WTC11 (cell line): ENCODE measurements around the gene LMCD1. TPM values are rescaled to one million over a fixed set of nuclear protein-coding genes. Genes with fewer than 3 reads are reported as not detected.

Experiments used
- ATAC-seq: fragments of 200-7000 bp; cut with Tn5 transposase; 2 replicates; pipeline ENCODE4 v1.10.0; 2021; ENCODE audit warnings: mild to moderate bottlenecking, moderate library complexity
- CTCF ChIA-PET: fragments of 300-600 bp; sonication (Branson Sonifier 250); formaldehyde crosslinking; loops from one replicate; lab custom pipeline; 2021; ENCODE audit warnings: antibody characterized with exemption; lab: Charles Lee
- POLR2A ChIA-PET: fragments of 350-600 bp; sonication (Branson Sonifier 250); formaldehyde crosslinking; loops from one replicate; lab custom pipeline; 2021; ENCODE audit warnings: antibody characterized with exemption; lab: Charles Lee
- DNase-seq: peaks from one replicate; pipeline ENCODE4 v3.0.0; 2021; ENCODE audit warnings: low spot score
- H3K27ac Mint-ChIP-seq: 2 replicates; pipeline ENCODE4 v1.8.0; 2021; ENCODE audit warnings: mixed read lengths
- H3K27me3 Mint-ChIP-seq: 2 replicates; pipeline ENCODE4 v1.8.0; 2021; ENCODE audit warnings: low read depth, mild to moderate bottlenecking, moderate library complexity, mixed read lengths
- H3K36me3 Mint-ChIP-seq: 2 replicates; pipeline ENCODE4 v1.8.0; 2021; ENCODE audit warnings: mixed read lengths
- H3K4me1 Mint-ChIP-seq: 2 replicates; pipeline ENCODE4 v1.8.0; 2022; ENCODE audit warnings: mixed read lengths
- H3K4me3 Mint-ChIP-seq: 2 replicates; pipeline ENCODE4 v1.8.0; 2021; ENCODE audit warnings: mild to moderate bottlenecking, moderate library complexity, mixed read lengths
- H3K9me3 Mint-ChIP-seq: 2 replicates; pipeline ENCODE4 v1.8.0; 2021; ENCODE audit warnings: mixed read lengths
- CREB1 ChIP-seq: sonication (generic); formaldehyde crosslinking; IDR thresholded peaks from 2 replicates; pipeline ENCODE4 v1.8.0; 2023; ENCODE audit warnings: mild to moderate bottlenecking, missing genetic modification reagents
- ESRRA ChIP-seq: sonication (generic); formaldehyde crosslinking; IDR thresholded peaks from 2 replicates; pipeline ENCODE4 v1.8.1; 2022; ENCODE audit warnings: mild to moderate bottlenecking, missing genetic modification reagents, borderline replicate concordance
- FOXK1 ChIP-seq: sonication (generic); formaldehyde crosslinking; IDR thresholded peaks from 2 replicates; pipeline ENCODE4 v1.8.0; 2022; ENCODE audit warnings: mild to moderate bottlenecking, moderate library complexity, missing genetic modification reagents
- JUN ChIP-seq: sonication (generic); formaldehyde crosslinking; IDR thresholded peaks from 2 replicates; pipeline ENCODE4 v1.8.0; 2023; ENCODE audit warnings: mild to moderate bottlenecking, missing genetic modification reagents
- KAT7 ChIP-seq: sonication (generic); formaldehyde crosslinking; IDR thresholded peaks from 2 replicates; pipeline ENCODE4 v1.8.1; 2023; ENCODE audit warnings: missing genetic modification reagents, mild to moderate bottlenecking, borderline replicate concordance
- TCF7 ChIP-seq: sonication (generic); formaldehyde crosslinking; IDR thresholded peaks from 2 replicates; pipeline ENCODE4 v1.8.0; 2022; ENCODE audit warnings: mild to moderate bottlenecking, low read depth, missing genetic modification reagents, moderate library complexity
- ZBTB21 ChIP-seq: sonication (generic); formaldehyde crosslinking; IDR thresholded peaks from 2 replicates; pipeline ENCODE4 v1.8.1; 2023; ENCODE audit warnings: mild to moderate bottlenecking, missing genetic modification reagents, borderline replicate concordance
- ZNF232 ChIP-seq: sonication (generic); formaldehyde crosslinking; IDR thresholded peaks from 2 replicates; pipeline ENCODE4 v1.8.0; 2022; ENCODE audit warnings: mild to moderate bottlenecking, missing genetic modification reagents
- ZNF317 ChIP-seq: sonication (generic); formaldehyde crosslinking; IDR thresholded peaks from 2 replicates; pipeline ENCODE4 v1.8.1; 2023; ENCODE audit warnings: low read depth, mild to moderate bottlenecking, moderate library complexity, missing genetic modification reagents, borderline replicate concordance
- ZNF423 ChIP-seq: fragments of 250-450 bp; sonication (Bioruptor Pico); IDR thresholded peaks from 2 replicates; pipeline ENCODE4 v2.1.2; 2022; ENCODE audit warnings: mild to moderate bottlenecking, moderate library complexity
- total RNA-seq: library from RNA; stranded (reverse); gene quantifications from 3 replicates; pipeline ENCODE4 v1.2.3, GENCODE V29; 2021
- TF ChIP-seq, protein P1 (sequence below): fragments of 250-450 bp; sonication (Bioruptor Pico); IDR thresholded peaks from 2 replicates; pipeline ENCODE4 v1.9.0; 2021; ENCODE audit warnings: moderate library complexity, mild to moderate bottlenecking, inconsistent platforms, borderline replicate concordance
- TF ChIP-seq, protein P2 (sequence below): sonication (generic); formaldehyde crosslinking; IDR thresholded peaks from 2 replicates; pipeline ENCODE4 v1.8.1; 2022; ENCODE audit warnings: missing genetic modification reagents, borderline replicate concordance
- TF ChIP-seq, protein P3 (sequence below): sonication (generic); formaldehyde crosslinking; IDR thresholded peaks from 2 replicates; pipeline ENCODE4 v1.8.1; 2023; ENCODE audit warnings: mild to moderate bottlenecking, missing genetic modification reagents, moderate library complexity
- TF ChIP-seq, protein P4 (sequence below): fragments of 250-450 bp; sonication (Bioruptor Pico); IDR thresholded peaks from 2 replicates; pipeline ENCODE4 v1.9.0; 2021; ENCODE audit warnings: mild to moderate bottlenecking
- TF ChIP-seq, protein P5 (sequence below): sonication (generic); formaldehyde crosslinking; IDR thresholded peaks from 2 replicates; pipeline ENCODE4 v1.8.0; 2023; ENCODE audit warnings: missing genetic modification reagents, mild to moderate bottlenecking, borderline replicate concordance
- TF ChIP-seq, protein P6 (sequence below): sonication (generic); formaldehyde crosslinking; IDR thresholded peaks from 2 replicates; pipeline ENCODE4 v1.8.0; 2022; ENCODE audit warnings: mild to moderate bottlenecking, missing genetic modification reagents
- TF ChIP-seq, protein P7 (sequence below): sonication (generic); formaldehyde crosslinking; IDR thresholded peaks from 2 replicates; pipeline ENCODE4 v1.8.1; 2022; ENCODE audit warnings: low read depth, missing genetic modification reagents, borderline replicate concordance
- TF ChIP-seq, protein P8 (sequence below): sonication (generic); formaldehyde crosslinking; conservative IDR thresholded peaks from 2 replicates; pipeline ENCODE4 v1.8.1; 2023; ENCODE audit warnings: mild to moderate bottlenecking, low read depth, missing genetic modification reagents, moderate library complexity

Gene LMCD1
- total RNA-seq, 1 experiment from 2014 or later: 12.5 TPM

DNA sequence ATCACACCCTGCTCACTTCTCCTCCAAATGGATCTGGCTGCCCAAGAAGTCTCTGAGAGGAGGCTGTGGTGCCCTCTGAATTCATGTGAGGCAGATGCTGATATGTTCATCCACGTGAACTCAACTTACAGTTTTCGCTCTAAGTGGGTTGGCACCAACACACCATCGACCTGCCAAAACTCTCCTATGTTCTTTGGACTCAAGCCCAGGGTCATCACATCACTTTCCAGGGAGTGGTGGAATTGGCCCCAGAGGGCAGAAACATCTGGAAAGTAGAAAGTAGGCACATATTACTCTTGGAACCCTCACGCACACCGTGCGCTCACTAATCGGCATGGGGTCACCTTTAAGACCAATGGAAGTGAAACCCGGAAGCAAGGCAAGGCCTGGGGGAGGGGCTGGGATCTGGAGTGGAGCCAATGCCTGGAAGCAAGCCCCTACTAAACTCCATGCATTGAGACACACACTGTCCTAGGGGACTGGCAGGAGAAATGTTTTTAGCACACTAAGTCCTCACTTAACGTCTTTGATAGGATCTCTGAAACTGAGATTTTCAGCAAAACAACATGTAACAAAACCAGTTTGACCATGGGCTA is 101.6 kb downstream of the LMCD1 start:
- ATAC-seq (no peak; the same call in 1 of the 2 replicates), DNase-seq (no peak)
- ChIA-PET POLR2A (no interaction called here), CTCF (no interaction called here)
- peaks cover 3% of the 10 kb centered on the region; the same call in 1 of the 2 replicates for H3K36me3 Mint-ChIP-seq
- H3K27me3 Mint-ChIP-seq: no peaks in the 10 kb centered on the region
- H3K27ac Mint-ChIP-seq: no peak overlapping the region
- peaks cover 6% of the 10 kb centered on the region; the same call in 1 of the 2 replicates for H3K9me3 Mint-ChIP-seq
- no peak overlapping the region for H3K4me3 Mint-ChIP-seq
- H3K4me1 Mint-ChIP-seq: peaks cover 7% of the 10 kb centered on the region
- TF ChIP-seq FOXK1 (CRISPR knock-in tag): no peak
- TF ChIP-seq, protein P1, sequence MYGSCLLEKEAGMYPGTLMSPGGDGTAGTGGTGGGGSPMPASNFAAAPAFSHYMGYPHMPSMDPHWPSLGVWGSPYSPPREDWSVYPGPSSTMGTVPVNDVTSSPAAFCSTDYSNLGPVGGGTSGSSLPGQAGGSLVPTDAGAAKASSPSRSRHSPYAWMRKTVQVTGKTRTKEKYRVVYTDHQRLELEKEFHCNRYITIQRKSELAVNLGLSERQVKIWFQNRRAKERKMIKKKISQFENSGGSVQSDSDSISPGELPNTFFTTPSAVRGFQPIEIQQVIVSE (CRISPR knock-in tag): no peak
- TF ChIP-seq, protein P2, sequence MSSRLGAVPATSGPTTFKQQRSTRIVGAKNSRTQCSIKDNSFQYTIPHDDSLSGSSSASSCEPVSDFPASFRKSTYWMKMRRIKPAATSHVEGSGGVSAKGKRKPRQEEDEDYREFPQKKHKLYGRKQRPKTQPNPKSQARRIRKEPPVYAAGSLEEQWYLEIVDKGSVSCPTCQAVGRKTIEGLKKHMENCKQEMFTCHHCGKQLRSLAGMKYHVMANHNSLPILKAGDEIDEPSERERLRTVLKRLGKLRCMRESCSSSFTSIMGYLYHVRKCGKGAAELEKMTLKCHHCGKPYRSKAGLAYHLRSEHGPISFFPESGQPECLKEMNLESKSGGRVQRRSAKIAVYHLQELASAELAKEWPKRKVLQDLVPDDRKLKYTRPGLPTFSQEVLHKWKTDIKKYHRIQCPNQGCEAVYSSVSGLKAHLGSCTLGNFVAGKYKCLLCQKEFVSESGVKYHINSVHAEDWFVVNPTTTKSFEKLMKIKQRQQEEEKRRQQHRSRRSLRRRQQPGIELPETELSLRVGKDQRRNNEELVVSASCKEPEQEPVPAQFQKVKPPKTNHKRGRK (CRISPR knock-in tag): no peak
- TF ChIP-seq, protein P3, sequence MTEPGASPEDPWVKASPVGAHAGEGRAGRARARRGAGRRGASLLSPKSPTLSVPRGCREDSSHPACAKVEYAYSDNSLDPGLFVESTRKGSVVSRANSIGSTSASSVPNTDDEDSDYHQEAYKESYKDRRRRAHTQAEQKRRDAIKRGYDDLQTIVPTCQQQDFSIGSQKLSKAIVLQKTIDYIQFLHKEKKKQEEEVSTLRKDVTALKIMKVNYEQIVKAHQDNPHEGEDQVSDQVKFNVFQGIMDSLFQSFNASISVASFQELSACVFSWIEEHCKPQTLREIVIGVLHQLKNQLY (CRISPR knock-in tag): no peak
- TF ChIP-seq CREB1 (CRISPR knock-in tag): no peak
- TF ChIP-seq KAT7: no peak
- TF ChIP-seq TCF7 (CRISPR knock-in tag): no peak
- TF ChIP-seq ZNF317 (CRISPR knock-in tag): no peak
- TF ChIP-seq, protein P4, sequence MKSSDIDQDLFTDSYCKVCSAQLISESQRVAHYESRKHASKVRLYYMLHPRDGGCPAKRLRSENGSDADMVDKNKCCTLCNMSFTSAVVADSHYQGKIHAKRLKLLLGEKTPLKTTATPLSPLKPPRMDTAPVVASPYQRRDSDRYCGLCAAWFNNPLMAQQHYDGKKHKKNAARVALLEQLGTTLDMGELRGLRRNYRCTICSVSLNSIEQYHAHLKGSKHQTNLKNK (CRISPR knock-in tag): no peak
- TF ChIP-seq, protein P5, sequence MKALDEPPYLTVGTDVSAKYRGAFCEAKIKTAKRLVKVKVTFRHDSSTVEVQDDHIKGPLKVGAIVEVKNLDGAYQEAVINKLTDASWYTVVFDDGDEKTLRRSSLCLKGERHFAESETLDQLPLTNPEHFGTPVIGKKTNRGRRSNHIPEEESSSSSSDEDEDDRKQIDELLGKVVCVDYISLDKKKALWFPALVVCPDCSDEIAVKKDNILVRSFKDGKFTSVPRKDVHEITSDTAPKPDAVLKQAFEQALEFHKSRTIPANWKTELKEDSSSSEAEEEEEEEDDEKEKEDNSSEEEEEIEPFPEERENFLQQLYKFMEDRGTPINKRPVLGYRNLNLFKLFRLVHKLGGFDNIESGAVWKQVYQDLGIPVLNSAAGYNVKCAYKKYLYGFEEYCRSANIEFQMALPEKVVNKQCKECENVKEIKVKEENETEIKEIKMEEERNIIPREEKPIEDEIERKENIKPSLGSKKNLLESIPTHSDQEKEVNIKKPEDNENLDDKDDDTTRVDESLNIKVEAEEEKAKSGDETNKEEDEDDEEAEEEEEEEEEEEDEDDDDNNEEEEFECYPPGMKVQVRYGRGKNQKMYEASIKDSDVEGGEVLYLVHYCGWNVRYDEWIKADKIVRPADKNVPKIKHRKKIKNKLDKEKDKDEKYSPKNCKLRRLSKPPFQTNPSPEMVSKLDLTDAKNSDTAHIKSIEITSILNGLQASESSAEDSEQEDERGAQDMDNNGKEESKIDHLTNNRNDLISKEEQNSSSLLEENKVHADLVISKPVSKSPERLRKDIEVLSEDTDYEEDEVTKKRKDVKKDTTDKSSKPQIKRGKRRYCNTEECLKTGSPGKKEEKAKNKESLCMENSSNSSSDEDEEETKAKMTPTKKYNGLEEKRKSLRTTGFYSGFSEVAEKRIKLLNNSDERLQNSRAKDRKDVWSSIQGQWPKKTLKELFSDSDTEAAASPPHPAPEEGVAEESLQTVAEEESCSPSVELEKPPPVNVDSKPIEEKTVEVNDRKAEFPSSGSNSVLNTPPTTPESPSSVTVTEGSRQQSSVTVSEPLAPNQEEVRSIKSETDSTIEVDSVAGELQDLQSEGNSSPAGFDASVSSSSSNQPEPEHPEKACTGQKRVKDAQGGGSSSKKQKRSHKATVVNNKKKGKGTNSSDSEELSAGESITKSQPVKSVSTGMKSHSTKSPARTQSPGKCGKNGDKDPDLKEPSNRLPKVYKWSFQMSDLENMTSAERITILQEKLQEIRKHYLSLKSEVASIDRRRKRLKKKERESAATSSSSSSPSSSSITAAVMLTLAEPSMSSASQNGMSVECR (CRISPR knock-in tag): no peak
- TF ChIP-seq ZBTB21 (CRISPR knock-in tag): no peak
- TF ChIP-seq, protein P6, sequence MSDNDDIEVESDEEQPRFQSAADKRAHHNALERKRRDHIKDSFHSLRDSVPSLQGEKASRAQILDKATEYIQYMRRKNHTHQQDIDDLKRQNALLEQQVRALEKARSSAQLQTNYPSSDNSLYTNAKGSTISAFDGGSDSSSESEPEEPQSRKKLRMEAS (CRISPR knock-in tag): no peak
- no peak for TF ChIP-seq ZNF232 (CRISPR knock-in tag)

DNA sequence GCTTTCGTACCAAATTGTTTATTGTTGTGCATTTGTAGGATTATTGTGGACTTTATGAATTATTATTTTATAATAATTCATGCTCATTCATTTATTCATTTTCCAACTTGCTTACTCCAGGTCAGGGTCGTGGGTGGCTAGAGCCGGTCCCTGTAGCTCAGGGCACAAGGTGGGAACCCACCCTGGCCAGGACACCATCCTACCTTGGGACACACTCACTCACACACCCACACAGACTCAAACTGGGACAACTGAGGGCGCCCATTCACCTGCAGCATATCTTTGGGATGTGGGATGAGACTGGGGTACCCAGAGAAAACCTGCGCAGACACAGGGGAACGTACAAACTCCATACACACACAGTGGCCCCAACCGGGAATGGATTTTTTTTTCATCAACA is 102.4 kb downstream of the LMCD1 start:
- ATAC-seq: no peak
- no peaks in the 10 kb centered on the region for H3K27me3 Mint-ChIP-seq
- peaks cover 6% of the 10 kb centered on the region; the same call in 1 of the 2 replicates for H3K9me3 Mint-ChIP-seq
- no peak for DNase-seq
- H3K27ac Mint-ChIP-seq: no peak overlapping the region
- ChIA-PET CTCF (no interaction called here), POLR2A (no interaction called here)
- peaks cover 3% of the 10 kb centered on the region; the same call in 1 of the 2 replicates for H3K36me3 Mint-ChIP-seq
- peaks cover 7% of the 10 kb centered on the region for H3K4me1 Mint-ChIP-seq
- no peak overlapping the region for H3K4me3 Mint-ChIP-seq
- TF ChIP-seq, protein P6 (CRISPR knock-in tag): no peak
- TF ChIP-seq JUN (CRISPR knock-in tag) (no peak), ZNF423 (CRISPR knock-in tag) (no peak), FOXK1 (CRISPR knock-in tag) (no peak), ESRRA (CRISPR knock-in tag) (no peak)
- TF ChIP-seq, protein P7, sequence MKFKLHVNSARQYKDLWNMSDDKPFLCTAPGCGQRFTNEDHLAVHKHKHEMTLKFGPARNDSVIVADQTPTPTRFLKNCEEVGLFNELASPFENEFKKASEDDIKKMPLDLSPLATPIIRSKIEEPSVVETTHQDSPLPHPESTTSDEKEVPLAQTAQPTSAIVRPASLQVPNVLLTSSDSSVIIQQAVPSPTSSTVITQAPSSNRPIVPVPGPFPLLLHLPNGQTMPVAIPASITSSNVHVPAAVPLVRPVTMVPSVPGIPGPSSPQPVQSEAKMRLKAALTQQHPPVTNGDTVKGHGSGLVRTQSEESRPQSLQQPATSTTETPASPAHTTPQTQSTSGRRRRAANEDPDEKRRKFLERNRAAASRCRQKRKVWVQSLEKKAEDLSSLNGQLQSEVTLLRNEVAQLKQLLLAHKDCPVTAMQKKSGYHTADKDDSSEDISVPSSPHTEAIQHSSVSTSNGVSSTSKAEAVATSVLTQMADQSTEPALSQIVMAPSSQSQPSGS (CRISPR knock-in tag): no peak
- TF ChIP-seq, protein P8, sequence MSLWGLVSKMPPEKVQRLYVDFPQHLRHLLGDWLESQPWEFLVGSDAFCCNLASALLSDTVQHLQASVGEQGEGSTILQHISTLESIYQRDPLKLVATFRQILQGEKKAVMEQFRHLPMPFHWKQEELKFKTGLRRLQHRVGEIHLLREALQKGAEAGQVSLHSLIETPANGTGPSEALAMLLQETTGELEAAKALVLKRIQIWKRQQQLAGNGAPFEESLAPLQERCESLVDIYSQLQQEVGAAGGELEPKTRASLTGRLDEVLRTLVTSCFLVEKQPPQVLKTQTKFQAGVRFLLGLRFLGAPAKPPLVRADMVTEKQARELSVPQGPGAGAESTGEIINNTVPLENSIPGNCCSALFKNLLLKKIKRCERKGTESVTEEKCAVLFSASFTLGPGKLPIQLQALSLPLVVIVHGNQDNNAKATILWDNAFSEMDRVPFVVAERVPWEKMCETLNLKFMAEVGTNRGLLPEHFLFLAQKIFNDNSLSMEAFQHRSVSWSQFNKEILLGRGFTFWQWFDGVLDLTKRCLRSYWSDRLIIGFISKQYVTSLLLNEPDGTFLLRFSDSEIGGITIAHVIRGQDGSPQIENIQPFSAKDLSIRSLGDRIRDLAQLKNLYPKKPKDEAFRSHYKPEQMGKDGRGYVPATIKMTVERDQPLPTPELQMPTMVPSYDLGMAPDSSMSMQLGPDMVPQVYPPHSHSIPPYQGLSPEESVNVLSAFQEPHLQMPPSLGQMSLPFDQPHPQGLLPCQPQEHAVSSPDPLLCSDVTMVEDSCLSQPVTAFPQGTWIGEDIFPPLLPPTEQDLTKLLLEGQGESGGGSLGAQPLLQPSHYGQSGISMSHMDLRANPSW (CRISPR knock-in tag): no peak
